ENCODE results near the gene KRT10. TPM values are rescaled to one million over a fixed set of nuclear protein-coding genes. Genes with fewer than 3 reads are reported as not detected.

The KRT10 gene
- total RNA-seq, 1 experiment from 2014 or later, result 28.4 TPM

GRCh38 chr17:40846515-40847144 is 24.2 kb upstream of the KRT10 start:
- Histone ChIP-seq H3K56ac (ENCODE audit: insufficient read length, low read depth, low read length) (no peak overlapping the region), H3K14ac (ENCODE audit: insufficient read depth, low read length) (no peak overlapping the region), H3K4me1 (ENCODE audit: insufficient read depth, low read length) (no peaks in the 10 kb centered on the region), H3K79me1 (ENCODE audit: insufficient read depth, low read depth, low read length, poor library complexity, severe bottlenecking) (no peaks in the 10 kb centered on the region), H3K27ac (ENCODE audit: insufficient read length, low read depth, low read length) (no peak overlapping the region), H4K91ac (ENCODE audit: insufficient read length, low read depth, low read length) (no peak overlapping the region), H2BK12ac (ENCODE audit: insufficient read length, low read depth, low read length) (no peak overlapping the region), H3K9ac (ENCODE audit: extremely low read depth, insufficient read length, low read length) (no peak overlapping the region), H3K18ac (ENCODE audit: insufficient read length, low read depth, low read length) (no peak overlapping the region), H3K4ac (ENCODE audit: low read depth, low read length) (no peak overlapping the region), H3K27me3 (ENCODE audit: insufficient read depth, low read length) (no peaks in the 10 kb centered on the region), H3K9me3 (ENCODE audit: control insufficient read depth, low read depth, low read length) (no peaks in the 10 kb centered on the region), H2BK15ac (ENCODE audit: low read depth, low read length) (no peak overlapping the region), H4K5ac (ENCODE audit: insufficient read length, low read depth, low read length) (no peak overlapping the region), H2AFZ (ENCODE audit: low read length) (no peak overlapping the region), H4K20me1 (ENCODE audit: control insufficient read depth, insufficient read depth, insufficient read length) (no peaks in the 10 kb centered on the region), H3K23ac (ENCODE audit: insufficient read length, low read depth, low read length) (no peak overlapping the region), H2BK120ac (ENCODE audit: low read depth, low read length, poor library complexity, severe bottlenecking) (no peak overlapping the region), H4K8ac (replicated peaks; ENCODE audit: insufficient read length, low read depth, low read length) (no peak overlapping the region), H2BK20ac (ENCODE audit: low read depth, low read length, poor library complexity, severe bottlenecking) (no peak overlapping the region), H3K4me2 (ENCODE audit: insufficient read depth, insufficient read length, low read length) (no peak overlapping the region), H2AK5ac (ENCODE audit: insufficient read length, low read length) (no peak overlapping the region), H3T11ph (ENCODE audit: low read length) (no peak overlapping the region), H3K23me2 (ENCODE audit: insufficient read length, low read depth, low read length, poor library complexity, severe bottlenecking) (no peaks in the 10 kb centered on the region), H2BK5ac (ENCODE audit: insufficient read length, low read length) (no peak overlapping the region), H3K79me2 (ENCODE audit: insufficient read depth, low read length) (no peaks in the 10 kb centered on the region)
- Mint-ChIP-seq H3K4me1 (peaks cover under 1% of the 10 kb centered on the region in 2 experiments; a peak in 3 of 4 replicates), H3K9me3 (no peaks in the 10 kb centered on the region), H3K4me3 (no peak overlapping the region), H3K36me3 (ENCODE audit: insufficient read depth in 1 of 3, low read depth in 3 of 3) (no peaks in the 10 kb centered on the region), H3K27ac (no peak overlapping the region), H3K27me3 (ENCODE audit: low read depth) (peaks cover 65% of the 10 kb centered on the region)
- no peak for TF ChIP-seq CTCF (conservative IDR thresholded peaks at IDR 0.05)
- WGBS (ENCODE audit: extremely low coverage, insufficient read length, low lambda C conversion rate), result no CpG with 5 or more reads among the region's 1 CpG
- no peak for DNase-seq

All from H9 (cell line).